GM19328 (cell line): Measurements from ENCODE around the gene PPL.
"Not testable (repeated sequence)": the region's sequence is repeated elsewhere in the genome, so short reads cannot be mapped to it uniquely, and the experiment has no call there.

ENCODE experiments used
- ATAC-seq: cut with Tn5 transposase; IDR thresholded peaks from one replicate; pipeline ENCODE4 v1.9.1; 2021; ENCODE audit warnings: mild to moderate bottlenecking, moderate library complexity; ENCODE audit not compliant: unreplicated experiment

PPL gene

GRCh38 chr16:4936181-4936990, 562 bp downstream of the PPL start:
- ATAC-seq = no peak

- ATAC-seq = no peak
Measured at GRCh38 chr16:4935241-4935855, 1.6 kb downstream of the PPL start.

- ATAC-seq = no peak
Measured at GRCh38 chr16:4934591-4934990, 2.4 kb downstream of the PPL start.

- ATAC-seq = no peak
Measured at GRCh38 chr16:4933871-4934395, 3.0 kb downstream of the PPL start.

GRCh38 chr16:4933433-4933832, 3.5 kb downstream of the PPL start:
- ATAC-seq = no peak

GRCh38 chr16:4931381-4931780, 5.6 kb downstream of the PPL start:
- ATAC-seq = no peak

GRCh38 chr16:4929619-4930018, 7.3 kb downstream of the PPL start:
- not testable (repeated sequence) for ATAC-seq

GRCh38 chr16:4928227-4928626, 8.7 kb downstream of the PPL start:
- ATAC-seq = no peak

- no peak for ATAC-seq
Measured at GRCh38 chr16:4927661-4928060, 9.3 kb downstream of the PPL start.

- ATAC-seq = no peak
Measured at GRCh38 chr16:4926928-4927327, 10.0 kb downstream of the PPL start.

- no peak for ATAC-seq
Measured at GRCh38 chr16:4925791-4926190, 11.2 kb downstream of the PPL start.

- ATAC-seq = no peak
Measured at GRCh38 chr16:4925293-4925607, 11.7 kb downstream of the PPL start.

GRCh38 chr16:4924593-4925292, 12.2 kb downstream of the PPL start:
- no peak for ATAC-seq

- no peak for ATAC-seq
Measured at GRCh38 chr16:4923853-4924252, 13.1 kb downstream of the PPL start.

GRCh38 chr16:4922721-4923342, 14.1 kb downstream of the PPL start:
- ATAC-seq = no peak

GRCh38 chr16:4920826-4921225, 16.1 kb downstream of the PPL start:
- no peak for ATAC-seq

- ATAC-seq = no peak
Measured at GRCh38 chr16:4918781-4919251, 18.1 kb downstream of the PPL start.

- ATAC-seq = no peak
Measured at GRCh38 chr16:4917117-4917516, 19.8 kb downstream of the PPL start.

- ATAC-seq = no peak
Measured at GRCh38 chr16:4915226-4915761, 21.7 kb downstream of the PPL start.

- no peak for ATAC-seq
Measured at GRCh38 chr16:4914528-4915225, 22.3 kb downstream of the PPL start.
